GM18907 (cell line): ENCODE data around the gene NELFE.

Experiments
- ATAC-seq: cut with Tn5 transposase; IDR thresholded peaks from one replicate; pipeline ENCODE4 v1.9.1; 2021; ENCODE audit warnings: mild to moderate bottlenecking, moderate library complexity; ENCODE audit not compliant: unreplicated experiment

The NELFE gene

GRCh38 chr6:31972709-31973350, 14.1 kb upstream of the NELFE start:
- no peak for ATAC-seq

- ATAC-seq: peak; percentile 81
Observed at GRCh38 chr6:31971993-31972708, 13.4 kb upstream of the NELFE start, which contains the start of gene DXO. DXO (minus strand) TSS chr6:31972138; CDS start chr6:31971675, 463 bp downstream.

- peak; percentile 4 for ATAC-seq
Observed at GRCh38 chr6:31971279-31971992, 12.7 kb upstream of the NELFE start.

GRCh38 chr6:31970604-31971271, 12.0 kb upstream of the NELFE start:
- no peak for ATAC-seq

GRCh38 chr6:31969712-31970603, 11.2 kb upstream of the NELFE start:
- ATAC-seq: no peak

- no peak for ATAC-seq
Observed at GRCh38 chr6:31968791-31969711, 10.3 kb upstream of the NELFE start.

GRCh38 chr6:31968326-31968725, 9.6 kb upstream of the NELFE start:
- no peak for ATAC-seq

- ATAC-seq: no peak
Observed at GRCh38 chr6:31967926-31968320, 9.2 kb upstream of the NELFE start.

GRCh38 chr6:31966997-31967925, 8.5 kb upstream of the NELFE start:
- no peak for ATAC-seq

GRCh38 chr6:31966506-31966905, 7.7 kb upstream of the NELFE start:
- ATAC-seq: no peak

- ATAC-seq: no peak
Observed at GRCh38 chr6:31965700-31966099, 6.9 kb upstream of the NELFE start.

- ATAC-seq: no peak
Observed at GRCh38 chr6:31963921-31964320, 5.2 kb upstream of the NELFE start.

- no peak for ATAC-seq
Observed at GRCh38 chr6:31961616-31962015, 2.8 kb upstream of the NELFE start.

- ATAC-seq: peak; percentile 18
Observed at GRCh38 chr6:31958412-31958740, 395 bp downstream of the NELFE start.

- ATAC-seq: no peak
Observed at GRCh38 chr6:31956796-31957195, 2.0 kb downstream of the NELFE start.

- ATAC-seq: no peak
Observed at GRCh38 chr6:31954511-31954910, 4.3 kb downstream of the NELFE start.

- ATAC-seq: no peak
Observed at GRCh38 chr6:31952890-31953289, 5.9 kb downstream of the NELFE start.

- no peak for ATAC-seq
Observed at GRCh38 chr6:31952140-31952805, 6.5 kb downstream of the NELFE start.
